HL-60 (cell line): Measurements from ENCODE around the gene ACOXL.

Experiments used
- DNase-seq, 2 experiments: peaks; one replicate each; pipeline ENCODE4 v3.0.0-alpha.2; 2010 to 2020; ENCODE audit warnings: low read depth in 1 of 2, low spot score in 1 of 2
- H3K27ac ChIP-seq: fragments of 250-450 bp; sonication (Bioruptor Pico); replicated peaks from 2 replicates; pipeline ENCODE4 v1.5.1; 2020; ENCODE audit warnings: mild to moderate bottlenecking, moderate library complexity
- H3K27me3 ChIP-seq: fragments of 250-450 bp; sonication (Bioruptor Pico); 2 replicates; pipeline ENCODE4 v1.5.1; 2021; ENCODE audit warnings: mild to moderate bottlenecking, moderate library complexity; ENCODE audit not compliant: insufficient read depth, poor library complexity, severe bottlenecking
- H3K4me3 ChIP-seq: replicated peaks from 2 replicates; pipeline ENCODE4 v1.5.1; 2011; ENCODE audit warnings: mild to moderate bottlenecking, control low read depth, low read length; ENCODE audit not compliant: insufficient read depth
- CTCF ChIP-seq: IDR thresholded peaks from one replicate; pipeline ENCODE4 v1.5.1; 2011; ENCODE audit warnings: low read length, control low read depth, inconsistent platforms; ENCODE audit not compliant: insufficient read depth
- GABPA ChIP-seq: IDR thresholded peaks from 2 replicates; pipeline ENCODE4 v1.6.1; 2012; ENCODE audit warnings: low read depth
- POLR2AphosphoS5 ChIP-seq: IDR thresholded peaks from 2 replicates; pipeline ENCODE4 v1.6.1; 2012; ENCODE audit warnings: low read depth
- SPI1 ChIP-seq: IDR thresholded peaks from 2 replicates; pipeline ENCODE4 v1.6.1; 2012; ENCODE audit warnings: low read depth, mild to moderate bottlenecking, borderline replicate concordance
- TF ChIP-seq, protein P1 (sequence below): IDR thresholded peaks from 2 replicates; pipeline ENCODE4 v1.6.1; 2012; ENCODE audit warnings: low read depth; ENCODE audit not compliant: insufficient replicate concordance

The ACOXL gene

DNA sequence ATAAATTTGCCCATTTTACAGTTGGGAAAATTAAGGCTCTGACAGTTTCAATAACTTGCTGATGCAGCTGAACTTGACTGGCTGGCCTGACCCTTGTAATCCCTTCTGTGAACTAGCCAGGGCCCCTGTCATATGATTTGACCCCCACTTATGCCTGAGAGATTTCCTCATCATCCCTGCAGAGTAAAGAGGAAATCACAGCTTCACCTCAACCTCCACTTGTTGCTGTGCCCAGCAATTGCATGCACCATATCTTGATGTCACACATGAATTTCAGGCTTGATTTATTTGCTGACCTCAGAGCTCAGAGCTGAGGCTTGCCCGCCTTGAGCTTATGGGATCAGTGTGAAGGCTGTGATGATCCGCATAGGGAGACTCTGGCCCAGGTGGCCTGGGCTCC lies 108.1 kb downstream of the ACOXL start:
- TF ChIP-seq POLR2AphosphoS5: no peak
- TF ChIP-seq, protein P1, sequence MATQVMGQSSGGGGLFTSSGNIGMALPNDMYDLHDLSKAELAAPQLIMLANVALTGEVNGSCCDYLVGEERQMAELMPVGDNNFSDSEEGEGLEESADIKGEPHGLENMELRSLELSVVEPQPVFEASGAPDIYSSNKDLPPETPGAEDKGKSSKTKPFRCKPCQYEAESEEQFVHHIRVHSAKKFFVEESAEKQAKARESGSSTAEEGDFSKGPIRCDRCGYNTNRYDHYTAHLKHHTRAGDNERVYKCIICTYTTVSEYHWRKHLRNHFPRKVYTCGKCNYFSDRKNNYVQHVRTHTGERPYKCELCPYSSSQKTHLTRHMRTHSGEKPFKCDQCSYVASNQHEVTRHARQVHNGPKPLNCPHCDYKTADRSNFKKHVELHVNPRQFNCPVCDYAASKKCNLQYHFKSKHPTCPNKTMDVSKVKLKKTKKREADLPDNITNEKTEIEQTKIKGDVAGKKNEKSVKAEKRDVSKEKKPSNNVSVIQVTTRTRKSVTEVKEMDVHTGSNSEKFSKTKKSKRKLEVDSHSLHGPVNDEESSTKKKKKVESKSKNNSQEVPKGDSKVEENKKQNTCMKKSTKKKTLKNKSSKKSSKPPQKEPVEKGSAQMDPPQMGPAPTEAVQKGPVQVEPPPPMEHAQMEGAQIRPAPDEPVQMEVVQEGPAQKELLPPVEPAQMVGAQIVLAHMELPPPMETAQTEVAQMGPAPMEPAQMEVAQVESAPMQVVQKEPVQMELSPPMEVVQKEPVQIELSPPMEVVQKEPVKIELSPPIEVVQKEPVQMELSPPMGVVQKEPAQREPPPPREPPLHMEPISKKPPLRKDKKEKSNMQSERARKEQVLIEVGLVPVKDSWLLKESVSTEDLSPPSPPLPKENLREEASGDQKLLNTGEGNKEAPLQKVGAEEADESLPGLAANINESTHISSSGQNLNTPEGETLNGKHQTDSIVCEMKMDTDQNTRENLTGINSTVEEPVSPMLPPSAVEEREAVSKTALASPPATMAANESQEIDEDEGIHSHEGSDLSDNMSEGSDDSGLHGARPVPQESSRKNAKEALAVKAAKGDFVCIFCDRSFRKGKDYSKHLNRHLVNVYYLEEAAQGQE: no peak
- TF ChIP-seq GABPA: no peak
- no peak for TF ChIP-seq SPI1
- TF ChIP-seq CTCF: no peak
- H3K27ac ChIP-seq: no peak overlapping the region
- H3K4me3 ChIP-seq: no peak overlapping the region
- no peak for DNase-seq
- H3K27me3 ChIP-seq: no peaks in the 10 kb centered on the region

DNA sequence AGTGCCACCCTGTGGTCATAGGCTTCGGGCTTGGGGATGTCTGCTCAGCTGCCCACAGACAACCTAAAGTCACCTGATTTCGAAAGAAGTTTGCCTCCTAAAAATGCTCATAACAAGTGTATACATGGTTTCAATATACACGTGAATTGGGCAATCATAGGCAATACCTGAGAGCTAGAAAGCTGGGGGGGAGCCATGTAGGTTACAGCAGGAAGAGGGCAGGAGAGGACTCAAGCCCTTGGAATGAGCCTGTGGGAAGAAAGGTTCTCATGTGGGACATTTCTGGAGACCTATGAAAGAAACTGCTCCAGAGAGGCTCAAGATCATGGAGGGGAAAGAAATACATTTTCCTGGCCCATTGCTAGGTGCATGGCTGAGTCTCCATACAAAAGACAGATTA lies 109.7 kb downstream of the ACOXL start:
- no peak overlapping the region for H3K4me3 ChIP-seq
- TF ChIP-seq, protein P1: no peak
- no peak for TF ChIP-seq POLR2AphosphoS5
- TF ChIP-seq SPI1: no peak
- H3K27me3 ChIP-seq: no peaks in the 10 kb centered on the region
- no peak for DNase-seq
- H3K27ac ChIP-seq: no peak overlapping the region

GRCh38 chr2:110843496-110843895 lies 111.1 kb downstream of the ACOXL start:
- Histone ChIP-seq H3K27ac (no peak overlapping the region), H3K27me3 (no peaks in the 10 kb centered on the region), H3K4me3 (no peak overlapping the region)
- DNase-seq: peak in 1 of 2 experiments; percentile 21
- TF ChIP-seq GABPA (no peak), CTCF (no peak), POLR2AphosphoS5 (no peak), SPI1 (no peak)
- TF ChIP-seq, protein P1: no peak
